Mammary epithelial cell (primary cell): Measurements from ENCODE around the gene HIP1.

Source experiments
- CTCF ChIP-seq, 2 donors: IDR thresholded peaks in 1 of 2; conservative IDR thresholded peaks in 1 of 2; 2 replicates each; pipeline ENCODE4 v1.5.1; 2011 to 2012; ENCODE audit warnings: inconsistent platforms in 2 of 2, low read length in 2 of 2, mild to moderate bottlenecking in 2 of 2, control low read depth in 1 of 2, low read depth in 1 of 2; ENCODE audit not compliant: insufficient read depth in 1 of 2; ENCODE audit errors: extremely low read depth in 1 of 2
- EZH2 ChIP-seq: IDR thresholded peaks from 2 replicates; pipeline ENCODE4 v1.6.1; 2012; ENCODE audit warnings: low read length, inconsistent platforms, borderline replicate concordance

GRCh38 chr7:75563171-75563570, 175.6 kb downstream of the HIP1 start:
- TF ChIP-seq CTCF (conservative IDR thresholded peaks at IDR 0.05 in 1 of 2, IDR thresholded peaks at IDR 0.05 in 1 of 2; ENCODE audit: extremely low read depth in 1 of 2, insufficient read depth in 1 of 2, low read depth in 1 of 2, low read length in 2 of 2) (no peak), EZH2 (no peak)
